ENCODE measurements around the gene TCF15.

Gene TCF15, protein sequence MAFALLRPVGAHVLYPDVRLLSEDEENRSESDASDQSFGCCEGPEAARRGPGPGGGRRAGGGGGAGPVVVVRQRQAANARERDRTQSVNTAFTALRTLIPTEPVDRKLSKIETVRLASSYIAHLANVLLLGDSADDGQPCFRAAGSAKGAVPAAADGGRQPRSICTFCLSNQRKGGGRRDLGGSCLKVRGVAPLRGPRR

DNA sequence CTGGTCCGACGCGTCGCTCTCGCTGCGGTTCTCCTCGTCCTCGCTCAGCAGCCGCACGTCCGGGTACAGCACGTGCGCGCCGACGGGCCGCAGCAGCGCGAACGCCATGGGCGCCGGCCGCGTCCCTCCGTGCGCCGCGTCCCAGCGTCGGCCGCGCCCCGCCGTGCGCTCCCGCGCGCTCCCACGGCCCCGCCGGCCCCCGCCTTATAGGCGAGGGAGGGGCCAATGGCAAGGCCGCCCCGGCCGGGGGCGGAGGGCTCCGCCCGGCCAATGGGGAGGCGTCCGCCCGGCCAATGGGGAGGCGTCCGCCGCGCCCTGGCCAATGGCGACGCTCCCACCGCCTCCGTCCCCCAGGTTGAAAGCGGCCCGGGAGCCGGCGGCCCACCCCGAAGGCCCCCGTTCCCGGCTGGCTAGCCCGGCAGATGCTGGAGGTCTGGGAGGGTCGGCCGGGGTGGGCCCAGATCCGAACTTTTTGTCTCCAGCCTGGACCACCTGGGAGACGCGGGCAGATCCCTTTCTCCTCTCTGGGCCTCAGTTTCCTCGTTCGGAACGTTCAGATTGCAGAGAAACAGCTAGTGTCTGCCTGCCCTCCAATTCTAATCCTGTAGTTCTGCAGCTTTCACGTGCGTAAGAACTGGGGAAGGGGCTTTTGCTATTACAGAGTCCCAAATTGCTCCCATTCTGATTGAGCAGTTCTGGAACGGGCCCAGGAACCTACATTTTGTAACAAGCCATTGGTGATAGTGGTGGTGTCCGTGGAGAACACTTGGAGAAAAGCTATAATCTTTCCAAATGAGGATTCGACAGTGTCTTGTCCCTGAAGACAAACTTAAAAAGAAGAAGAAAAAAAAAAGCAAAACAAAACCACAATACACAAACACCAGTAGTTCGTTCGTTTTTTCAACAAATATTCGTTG, at the start of gene TCF15:
TCF15 (minus strand) TSS at position 180 of the 917 bp plus-strand sequence; CDS start at position 108, 72 bp downstream.
- no peak for DNase-seq

DNA sequence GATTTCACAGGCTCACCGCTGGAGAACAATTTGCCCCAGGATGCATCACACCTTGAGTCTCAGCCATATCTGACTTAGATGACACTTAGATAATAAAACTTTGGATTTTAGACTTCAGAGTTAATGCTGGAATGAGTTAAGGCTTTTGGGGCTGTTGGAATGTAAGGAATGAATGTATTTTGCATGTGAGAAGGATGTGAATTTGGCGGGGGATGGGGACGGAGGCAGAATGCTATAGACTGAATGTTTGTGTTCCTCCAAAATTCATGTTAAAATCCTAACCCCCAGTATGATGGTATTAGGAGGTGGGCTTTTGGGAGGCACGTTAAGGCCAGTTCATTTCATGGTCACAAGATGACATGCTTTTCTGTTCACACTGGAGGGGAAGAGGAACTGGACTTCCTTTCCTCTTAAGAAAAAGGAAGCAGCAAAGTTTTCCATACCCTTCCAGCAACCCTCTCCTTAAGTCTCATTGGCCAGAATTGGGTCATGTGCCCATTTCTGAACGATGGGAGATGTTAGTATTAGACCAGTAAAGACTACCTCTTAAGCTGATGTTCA, 48.7 kb upstream of the TCF15 start:
- DNase-seq, result no peak

DNA sequence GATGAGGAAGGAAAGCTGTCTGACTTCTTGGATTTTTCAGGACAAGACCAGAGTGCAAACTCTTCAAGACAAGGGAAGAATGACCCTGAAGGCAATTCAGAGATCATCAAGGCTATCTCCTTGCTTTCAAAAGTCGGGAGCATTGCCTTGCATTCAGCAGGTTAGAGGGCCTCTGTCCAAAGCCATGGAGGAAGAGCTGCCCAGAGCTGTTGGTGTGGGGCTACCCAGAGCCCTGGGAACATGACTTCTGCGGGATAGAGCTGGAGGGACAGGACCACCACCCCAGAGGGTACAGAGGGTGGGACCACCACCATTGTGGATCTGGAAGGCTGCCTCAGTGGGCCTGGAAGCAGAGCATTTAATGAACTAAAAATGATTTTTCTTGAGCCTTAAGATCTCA, 48.1 kb upstream of the TCF15 start:
- no peak for DNase-seq

DNA sequence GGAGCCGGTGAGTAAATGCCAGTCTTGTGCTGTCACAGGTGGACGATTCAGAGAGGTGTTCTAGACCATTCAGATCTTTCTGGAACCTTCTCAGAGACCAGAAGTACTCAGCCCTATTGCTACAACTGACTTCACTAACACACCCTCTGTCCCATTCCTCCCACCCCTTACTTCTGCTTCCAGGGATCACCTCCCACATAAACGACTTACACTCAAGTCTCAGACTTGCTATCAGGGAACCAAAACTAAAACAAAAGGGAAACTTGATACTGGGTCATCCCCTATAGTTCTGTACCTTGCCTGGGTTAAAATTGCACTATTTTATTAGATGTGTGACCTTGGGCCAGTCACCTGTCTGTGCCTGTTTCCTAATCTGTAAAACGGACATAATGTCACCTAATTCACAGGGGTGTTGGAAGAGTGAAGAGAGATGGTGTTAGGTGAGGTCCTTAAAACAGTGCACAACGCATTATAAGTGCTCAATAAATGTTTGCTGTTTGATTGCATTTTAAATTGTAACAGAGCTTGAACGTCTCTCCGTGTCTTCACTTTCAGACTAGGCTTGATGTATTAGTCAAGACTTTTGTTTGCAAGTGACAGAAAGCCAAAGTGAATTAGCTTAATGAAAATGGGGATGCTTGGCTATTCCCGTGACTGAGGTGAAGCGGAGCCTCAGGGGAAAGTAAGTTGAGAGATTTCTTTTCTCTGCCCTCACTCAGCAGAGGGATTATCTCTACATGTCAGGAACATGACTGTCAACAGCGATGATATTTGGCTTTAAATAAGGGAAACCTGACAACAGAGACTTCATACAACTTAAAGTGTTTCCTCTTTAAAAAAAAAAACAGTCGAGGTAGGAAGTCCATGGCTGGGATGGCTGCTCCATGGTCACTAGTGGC, 45.9 kb upstream of the TCF15 start:
- DNase-seq, result no peak

DNA sequence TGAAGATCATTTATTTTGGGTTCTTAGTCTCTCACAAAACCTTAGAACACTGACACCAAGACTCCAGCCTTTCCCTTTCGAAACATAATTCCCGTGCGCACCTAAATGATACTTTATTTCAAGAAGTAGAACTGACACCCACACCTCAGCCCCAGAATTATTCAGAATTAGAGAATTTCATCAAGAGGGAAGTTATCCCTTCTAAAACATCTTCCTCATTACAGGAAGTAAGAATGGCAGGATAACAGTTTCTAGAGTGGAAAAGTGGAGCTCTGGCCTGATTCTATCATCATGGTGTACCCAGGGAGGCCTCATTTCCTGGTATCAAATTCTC, 44.3 kb upstream of the TCF15 start:
- DNase-seq, result no peak

DNA sequence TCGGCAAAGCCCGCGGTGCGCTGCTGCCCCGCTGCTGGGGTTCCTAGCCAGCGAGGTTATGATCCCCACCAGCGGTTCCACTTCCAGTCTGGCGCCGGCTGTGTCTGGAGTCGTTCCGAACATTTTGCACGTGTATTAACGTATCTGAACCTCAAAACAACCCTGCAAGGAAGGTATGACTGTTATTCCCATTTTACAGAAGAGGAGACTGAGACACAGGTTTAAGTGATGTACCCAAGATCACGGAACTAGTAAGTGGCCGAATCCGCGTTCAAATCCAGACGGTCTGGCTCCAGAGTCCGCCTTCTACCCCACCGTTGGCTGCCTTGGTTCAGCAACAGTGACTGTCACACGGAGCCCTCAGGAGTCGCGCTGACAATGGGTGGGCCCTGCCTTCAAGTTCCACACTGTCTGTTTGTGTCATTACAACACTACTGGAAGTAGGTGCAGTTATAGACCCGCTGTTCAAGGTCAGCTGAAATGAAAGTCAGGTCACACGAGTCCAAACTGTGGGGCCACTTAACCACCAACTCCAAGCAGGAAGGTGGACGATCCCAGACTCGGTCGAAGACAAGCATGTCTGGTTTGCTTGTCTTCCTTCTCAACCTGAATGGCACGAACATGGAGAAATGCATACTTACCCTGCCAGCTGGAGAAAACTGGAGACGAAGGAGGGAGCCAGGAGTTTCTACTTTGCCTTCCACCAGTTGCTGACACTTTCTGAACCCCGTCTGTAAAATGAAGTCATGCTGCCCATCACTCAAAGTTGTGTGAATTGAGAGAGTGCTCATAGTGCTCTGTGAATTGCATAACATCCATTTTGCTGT, 43.7 kb upstream of the TCF15 start:
- no peak for DNase-seq

DNA sequence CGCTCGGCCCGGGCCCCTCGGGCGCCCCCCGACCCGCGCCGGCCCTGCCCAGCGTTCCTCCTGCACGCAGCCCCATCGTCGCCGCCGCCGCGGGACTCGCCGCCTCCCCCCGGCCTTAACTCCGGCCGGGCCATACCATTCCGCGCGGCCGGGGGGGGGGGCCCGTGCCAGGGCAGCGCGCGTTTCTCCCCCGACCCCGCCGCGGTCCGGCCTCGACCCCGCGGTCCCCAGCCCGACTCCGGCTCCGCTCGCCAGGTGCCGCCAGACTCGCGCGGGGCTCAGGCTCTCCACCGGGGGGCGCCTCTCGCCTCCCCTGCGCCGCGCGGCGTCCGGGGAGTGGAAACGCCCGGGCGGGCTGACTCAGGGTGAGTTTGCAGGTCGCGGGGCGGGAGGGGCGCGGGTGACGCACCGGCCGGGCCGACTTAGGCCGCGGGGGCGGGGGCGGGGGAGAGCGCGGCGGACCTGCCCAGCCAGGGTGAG, 43.0 kb upstream of the TCF15 start, which contains the start of gene SRXN1:
SRXN1 (minus strand) TSS at position 91 of the 480 bp plus-strand sequence; CDS start at position 76, 15 bp downstream.
- DNase-seq, result peak; percentile 66 to 80 (median 76)

DNA sequence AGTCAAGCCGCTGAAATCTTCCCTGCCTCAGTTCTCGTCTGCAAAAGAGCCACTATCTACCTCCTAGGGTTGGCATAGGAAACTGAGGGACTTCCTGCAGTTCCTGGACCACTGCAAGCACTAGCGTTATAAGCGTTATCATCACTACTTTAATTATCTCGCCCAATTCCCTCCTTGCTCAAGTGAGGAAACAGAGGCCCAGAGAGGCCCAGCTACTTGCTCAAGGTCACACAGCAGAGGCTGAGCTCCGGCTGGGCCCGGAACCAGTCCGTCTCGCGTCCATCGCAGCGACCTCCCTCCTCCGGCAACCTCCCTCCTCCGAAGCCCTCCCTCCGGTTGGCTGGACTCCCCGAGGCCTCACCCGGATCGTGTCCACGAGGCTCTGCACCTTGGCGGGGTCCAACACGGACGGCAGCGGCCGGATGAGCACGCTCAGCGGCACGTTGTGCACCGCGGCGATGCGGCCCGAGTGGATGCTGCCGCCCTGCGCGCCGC, 42.6 kb upstream of the TCF15 start:
- peak in 1 of 3 experiments; percentile 50 for DNase-seq

DNA sequence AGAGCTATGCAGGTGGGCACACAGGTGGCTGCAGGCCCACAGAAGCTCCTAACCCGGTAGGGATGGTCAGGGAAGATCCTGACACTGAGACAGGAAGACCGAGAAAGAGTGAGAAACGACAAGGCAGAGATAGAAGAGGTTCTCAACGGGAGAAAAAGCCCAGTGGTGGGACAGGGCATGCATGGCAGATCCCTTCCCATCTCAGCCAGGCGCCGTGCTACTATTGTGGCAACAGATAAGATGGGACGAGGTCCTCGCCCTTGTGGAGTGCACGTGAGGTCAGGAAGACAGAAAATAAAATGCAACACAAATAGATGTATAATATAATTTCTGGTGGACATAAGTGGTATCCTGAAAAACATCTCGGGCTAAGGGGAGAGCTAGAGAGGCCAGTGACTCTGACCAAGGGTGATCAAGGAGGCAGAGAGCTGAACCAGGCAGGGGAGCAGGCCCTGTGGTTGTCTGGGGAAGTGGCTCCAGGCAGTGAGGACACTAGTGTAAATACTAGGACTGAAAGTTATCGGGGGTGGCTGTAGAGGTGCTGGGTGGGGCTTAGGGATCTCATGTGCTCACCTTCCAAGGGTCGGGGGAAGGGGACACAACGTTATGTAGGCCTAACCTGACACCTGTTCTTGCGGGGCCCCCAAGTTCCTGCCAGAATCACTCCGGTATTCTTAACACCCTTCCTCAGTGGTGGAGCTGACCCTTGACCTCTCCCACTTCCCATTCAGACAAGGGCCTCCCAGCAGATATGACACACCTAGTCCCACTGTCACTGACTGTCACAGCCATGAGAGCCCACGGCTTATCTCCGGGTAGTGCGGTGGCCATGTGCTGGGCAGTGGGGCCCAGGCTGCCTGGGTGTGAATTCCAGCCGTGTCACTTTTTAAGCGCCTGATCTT, 41.9 kb upstream of the TCF15 start:
- DNase-seq, result no peak

DNA sequence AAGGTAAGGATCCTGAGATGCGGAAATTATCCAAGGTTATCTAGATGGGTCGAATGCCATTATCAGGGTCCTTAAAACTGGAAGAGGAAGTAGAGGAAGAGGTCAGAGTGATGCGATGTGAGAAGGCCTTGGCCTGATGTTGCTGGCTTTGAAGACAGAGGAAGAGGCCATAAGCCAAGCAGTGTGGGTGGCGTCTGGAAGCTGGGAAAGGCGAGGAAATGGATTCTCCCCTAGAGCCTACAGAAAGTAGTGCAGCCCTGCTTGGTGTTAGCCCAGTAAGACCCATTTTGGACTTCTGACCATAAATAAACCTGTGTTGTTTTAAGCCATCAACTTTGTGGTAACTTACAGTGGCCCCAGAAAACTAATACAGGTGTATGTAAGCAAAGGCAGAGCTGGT, 40.8 kb upstream of the TCF15 start:
- DNase-seq, result no peak

DNA sequence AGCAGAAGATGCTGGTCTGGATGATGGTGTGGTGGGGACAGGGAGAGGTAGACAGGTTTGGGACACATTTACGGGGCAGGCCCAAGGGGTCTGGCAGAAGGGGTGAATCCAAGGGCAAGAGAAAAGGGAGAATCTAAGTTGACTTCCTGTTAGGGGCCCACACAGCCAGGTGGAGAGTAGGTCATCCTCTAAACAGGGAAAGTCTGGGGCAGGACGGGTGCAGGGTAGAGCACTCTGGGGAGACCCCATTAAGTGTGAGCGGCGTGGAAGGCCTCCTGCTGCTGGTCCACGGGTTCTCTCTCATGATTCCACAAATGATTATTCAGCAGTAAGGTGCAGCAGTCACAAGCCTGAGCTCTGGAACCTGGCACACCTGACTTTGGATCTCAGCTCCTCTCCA, 40.2 kb upstream of the TCF15 start:
- DNase-seq, result no peak

DNA sequence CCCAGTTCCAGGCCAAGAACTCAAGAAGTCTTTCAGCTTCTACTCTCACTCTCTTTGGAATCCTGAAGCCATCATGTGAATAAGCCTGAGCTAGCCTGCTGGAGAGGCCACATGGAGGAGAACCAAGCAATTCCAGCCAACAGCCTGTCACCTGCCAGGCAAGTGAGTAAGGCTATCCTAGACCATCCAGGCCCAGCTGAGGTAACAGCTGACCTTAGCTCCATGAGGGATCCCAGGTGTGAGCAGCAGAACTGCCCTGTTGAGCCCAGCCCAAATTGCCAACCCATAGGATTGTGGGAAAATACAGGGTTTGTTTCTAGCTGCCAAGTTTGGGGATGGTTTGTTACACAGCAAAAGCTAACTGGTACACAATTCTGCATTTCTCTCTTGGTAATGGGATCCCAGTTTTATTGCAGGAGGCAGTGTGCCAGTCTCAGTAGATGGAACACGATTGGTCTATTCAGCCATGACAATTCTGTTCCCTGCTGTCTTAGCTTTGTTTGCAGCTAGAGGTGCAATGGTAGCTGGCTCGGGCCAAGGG, 37.4 kb upstream of the TCF15 start:
- DNase-seq, result no peak

DNA sequence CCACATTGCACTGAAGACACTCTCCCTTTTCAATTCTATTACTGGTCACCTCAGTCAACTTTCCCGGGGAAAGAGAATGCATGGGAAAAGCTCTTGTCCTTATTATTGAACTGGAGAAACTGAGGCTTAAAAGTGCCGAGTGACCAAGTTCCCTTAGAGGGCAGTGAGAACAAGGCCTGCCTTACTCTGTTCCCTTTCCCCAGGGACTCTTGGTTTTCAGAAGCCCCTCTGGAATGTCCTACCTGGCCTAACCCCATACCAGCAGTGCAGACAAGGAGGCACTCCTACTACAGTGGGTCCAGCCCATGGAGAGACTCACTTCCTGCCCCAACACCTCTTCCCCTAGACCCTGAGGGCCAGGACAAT, 36.7 kb upstream of the TCF15 start:
- DNase-seq, result no peak

DNA sequence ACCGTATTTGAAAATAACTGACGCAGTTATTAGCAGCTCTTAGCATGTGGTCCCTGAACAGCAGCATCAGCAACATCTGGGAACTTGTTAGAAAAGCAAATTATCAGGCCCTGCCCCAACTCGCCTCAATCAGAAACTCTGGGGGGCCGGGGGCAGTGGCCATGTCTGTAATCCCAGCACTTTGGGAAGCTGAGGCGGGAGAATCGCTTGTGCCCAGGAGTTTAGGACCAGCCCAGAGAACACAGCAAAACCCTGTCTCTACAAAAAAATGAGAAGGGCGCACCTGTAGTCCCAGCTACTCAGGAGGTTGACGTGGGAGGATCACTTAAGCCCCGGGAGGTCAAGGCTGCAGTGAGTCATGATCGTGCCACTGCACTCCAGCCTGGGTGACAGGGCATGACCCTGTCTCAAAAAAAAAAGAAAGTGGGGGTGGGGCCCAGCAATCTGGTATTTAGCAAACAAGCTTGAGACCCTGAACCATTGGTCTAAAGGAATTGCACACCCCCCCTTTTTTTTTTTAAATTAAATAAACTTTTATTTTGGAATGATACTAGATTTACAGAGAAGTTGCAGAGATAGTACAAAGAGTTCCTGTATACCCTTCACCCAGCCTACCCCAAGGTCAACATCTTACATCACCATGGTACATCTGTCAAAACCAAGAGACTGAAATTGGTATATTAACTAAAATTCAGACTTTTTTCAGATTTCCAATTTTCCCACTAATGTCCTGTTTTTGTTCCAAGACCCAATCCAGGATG, 36.2 kb upstream of the TCF15 start:
- no peak for DNase-seq

DNA sequence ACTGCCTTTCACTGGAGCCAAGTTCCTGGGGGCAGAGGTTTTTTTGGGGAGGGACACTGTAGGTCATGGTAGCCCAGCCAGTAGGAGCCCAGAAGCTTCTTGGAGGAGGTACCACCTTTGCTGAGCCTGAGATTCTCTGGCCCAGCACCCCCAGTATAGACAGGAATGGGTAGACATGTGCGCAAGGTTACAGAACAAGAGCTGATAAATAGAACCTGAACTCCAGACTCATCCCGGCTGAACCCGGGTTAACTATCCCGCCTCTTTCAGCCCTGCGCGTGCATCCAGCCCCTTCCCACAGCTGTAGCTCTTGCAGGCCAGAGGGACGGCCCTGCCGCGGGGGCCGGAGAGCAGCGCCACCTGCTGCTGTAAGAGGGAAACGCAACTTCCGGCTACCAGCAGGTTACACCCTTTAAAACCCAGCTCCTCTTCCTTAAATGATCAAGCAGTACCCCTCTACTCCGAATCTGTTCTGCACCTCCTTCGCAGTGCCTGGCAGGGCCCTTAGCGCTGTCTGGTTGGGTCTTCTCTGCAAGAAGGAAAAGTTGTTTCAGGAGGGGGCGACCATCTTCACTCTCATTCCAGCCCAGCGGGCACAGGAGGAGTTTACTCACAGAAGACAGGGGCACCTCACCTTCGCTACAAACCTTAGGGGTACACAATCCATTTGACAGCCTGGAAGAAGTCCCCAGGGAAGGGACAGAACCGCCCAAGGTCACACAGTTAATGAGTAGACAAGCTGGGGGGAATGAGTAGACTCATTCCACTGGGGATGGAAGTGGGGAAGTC, 35.4 kb upstream of the TCF15 start:
- peak; percentile 45 to 74 (median 62) for DNase-seq

DNA sequence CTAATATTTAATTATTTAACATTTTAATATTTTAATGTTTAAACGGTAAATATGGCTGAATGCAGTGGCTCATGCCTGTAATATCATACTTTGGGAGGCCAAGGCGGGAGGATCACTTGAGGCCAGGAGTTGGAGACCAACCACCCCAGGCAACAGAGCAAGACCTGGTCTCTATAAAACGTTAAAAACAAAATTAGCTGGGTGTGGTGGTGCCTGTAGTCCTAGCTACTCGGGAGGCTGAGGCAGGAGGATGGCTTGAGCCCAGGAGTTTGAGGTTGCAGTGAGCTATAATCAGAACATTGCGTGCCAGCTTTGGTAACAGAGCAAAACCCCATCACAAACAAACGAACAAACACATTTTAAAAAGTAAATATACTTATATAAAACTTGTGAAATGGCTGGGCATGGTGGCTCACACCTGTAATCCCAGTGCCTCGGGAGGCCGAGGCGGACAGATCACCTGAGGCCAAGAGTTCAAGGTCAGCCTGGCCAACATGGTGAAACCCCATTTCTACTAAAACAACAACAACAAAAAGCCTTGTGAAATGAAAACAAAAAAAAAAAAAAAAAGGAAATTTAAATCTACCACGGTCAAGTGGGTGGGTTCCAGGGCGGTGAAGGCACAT, 34.7 kb upstream of the TCF15 start:
- DNase-seq, result no peak

DNA sequence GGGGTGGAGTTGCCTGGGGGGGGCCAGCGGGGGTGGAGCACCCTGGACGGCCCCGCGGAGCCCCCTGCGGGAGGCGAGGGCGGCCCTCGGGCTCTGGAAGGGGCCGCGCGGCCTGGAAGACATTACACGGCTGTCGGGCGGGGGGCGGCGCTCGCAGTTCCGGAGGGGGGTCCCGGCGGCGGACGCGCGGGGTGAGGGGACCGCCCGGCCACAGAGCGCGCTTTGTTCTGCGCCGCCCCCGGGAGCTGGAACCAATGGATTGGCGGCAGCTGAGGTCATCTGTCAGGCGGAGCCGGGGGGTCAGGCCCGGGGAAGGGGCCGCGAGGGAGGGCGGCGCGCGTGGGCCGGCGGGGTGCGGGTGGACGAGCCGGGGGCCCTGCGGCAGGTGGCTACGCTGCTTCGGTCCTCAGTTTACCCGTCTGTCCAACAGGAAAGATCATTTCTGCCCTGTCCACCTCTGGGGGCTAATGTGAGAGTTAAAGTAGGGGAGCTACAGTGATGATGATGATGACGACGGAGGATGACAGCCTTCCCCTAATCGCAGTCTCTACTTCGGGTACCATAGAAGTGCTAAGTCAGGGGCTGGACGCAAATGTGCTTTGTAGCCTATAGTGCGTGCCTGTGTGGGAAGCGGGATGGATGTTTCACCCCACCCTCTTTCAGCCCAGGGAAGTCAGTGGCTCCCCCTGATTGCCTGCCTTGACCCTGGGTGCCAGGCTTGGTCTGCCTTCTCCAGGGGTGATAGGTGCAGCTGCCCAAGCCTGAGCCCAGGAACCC, 32.5 kb upstream of the TCF15 start:
- DNase-seq, result peak in 2 of 3 experiments; percentile 28 to 31

Data from NCI-H1417 (cell line).